ENCODE data around the gene PPP1R18. TPM values are rescaled to one million over a fixed set of nuclear protein-coding genes. Genes with fewer than 3 reads are reported as not detected.

Gene PPP1R18
- total and polyA plus RNA-seq, 2 of the 4 experiments (the other 2 are of a cell fraction): 31.9 to 134 TPM

DNA sequence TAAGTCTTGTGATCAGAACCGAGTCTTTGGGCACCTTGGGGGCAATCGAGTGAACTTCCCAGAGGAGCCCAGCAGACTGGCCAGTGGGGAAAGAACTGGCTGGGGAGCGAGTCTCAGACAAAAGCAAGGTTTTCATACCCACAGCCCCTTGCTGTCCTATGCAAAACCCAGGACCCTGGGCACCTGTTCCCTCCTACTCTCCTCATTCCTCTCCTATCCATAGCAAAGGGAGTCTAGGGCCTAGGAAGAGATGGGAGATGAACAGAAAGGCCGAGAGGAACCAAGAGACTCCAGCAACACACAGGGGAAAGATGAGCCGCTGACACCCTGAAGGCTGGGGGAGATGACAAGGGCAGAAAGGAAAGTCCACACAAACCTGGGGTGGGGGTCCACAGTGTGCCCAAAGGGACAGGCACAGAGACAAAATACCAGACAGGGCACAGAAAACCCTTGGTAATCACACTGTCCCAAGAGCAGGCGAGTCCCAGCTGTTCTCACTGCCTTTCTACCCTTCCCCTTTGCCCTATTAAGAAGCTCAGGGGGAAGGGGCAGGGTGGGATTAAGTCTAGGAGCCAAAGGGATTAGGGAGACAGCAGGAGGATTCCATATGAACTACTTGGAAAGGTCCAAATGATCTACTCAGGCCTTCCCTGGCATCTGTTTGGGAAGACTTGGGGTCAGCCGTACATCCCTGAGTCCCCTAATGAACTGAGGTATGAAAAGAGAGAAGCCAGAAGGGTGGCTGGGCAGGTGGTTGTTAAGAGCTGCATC is 6.5 kb downstream of the PPP1R18 start:
- Histone ChIP-seq H2BK5ac (ENCODE audit: low read depth, low read length, poor library complexity, severe bottlenecking) (peak overlapping the region; percentile 1), H3K56ac (ENCODE audit: extremely low read depth, insufficient read depth, low read length) (no peak overlapping the region), H4K20me1 (ENCODE audit: insufficient read depth, low read length) (peaks cover 86% of the 10 kb centered on the region), H3K9ac (ENCODE audit: low read depth, low read length) (peak overlapping the region; percentile 8), H3K23ac (ENCODE audit: low read depth, low read length) (peak overlapping the region; percentile 81), H3K79me1 (ENCODE audit: low read depth in 1 of 2, low read length in 2 of 2) (peaks cover 13 to 47% of the 10 kb centered on the region in 2 experiments), H3K9me1 (ENCODE audit: insufficient read depth, low read length) (no peaks in the 10 kb centered on the region), H2BK120ac (ENCODE audit: low read depth, low read length) (no peak overlapping the region), H3K4me1 (ENCODE audit: control insufficient read depth, insufficient read depth, low read length) (peaks cover 14% of the 10 kb centered on the region), H4K8ac (ENCODE audit: low read depth in 2 of 2, low read length in 2 of 2) (no peak overlapping the region), H3K14ac (replicated peaks; ENCODE audit: low read depth, low read length) (peak overlapping the region; percentile 76), H2AK9ac (replicated peaks; ENCODE audit: low read depth, low read length, poor library complexity) (peak overlapping the region; percentile 38), H4K91ac (ENCODE audit: insufficient read depth, low read depth, low read length) (no peak overlapping the region), H4K5ac (ENCODE audit: low read depth, low read length) (no peak overlapping the region), H3K36me3 (ENCODE audit: control insufficient read depth, insufficient read depth, low read length) (peaks cover 63% of the 10 kb centered on the region), H3K27me3 (ENCODE audit: control insufficient read depth, insufficient read depth, low read length) (no peaks in the 10 kb centered on the region), H3K9me3 (ENCODE audit: control insufficient read depth, insufficient read depth, low read length) (no peaks in the 10 kb centered on the region), H2AFZ (replicated peaks; ENCODE audit: low read length, poor library complexity) (no peak overlapping the region), H3K27ac (ENCODE audit: insufficient read depth, low read length) (peak overlapping the region; percentile 47), H2BK20ac (ENCODE audit: low read depth, low read length) (no peak overlapping the region), H2BK15ac (ENCODE audit: low read depth, low read length) (no peak overlapping the region), H3K4me2 (ENCODE audit: low read depth, low read length) (peak overlapping the region; percentile 76), H3K18ac (ENCODE audit: low read depth, low read length) (no peak overlapping the region), H3K4me3 (ENCODE audit: insufficient read depth, low read depth, low read length) (no peak overlapping the region), H2AK5ac (ENCODE audit: low read depth, low read length) (no peak overlapping the region; the same call in 1 of the 2 replicates), H3K4ac (ENCODE audit: low read depth, low read length) (peak overlapping the region; percentile 34; the same call in 1 of the 2 replicates)
- no peak for ATAC-seq (ENCODE audit: low read depth)
- ChIA-PET CTCF (interaction anchor here (0.5 to 2.0 kb wide), 6 partner anchors 11 to 142 kb away, joined by 3 to 12 read pairs (median 4); partner anchors contain the start of gene NRM), POLR2A (ENCODE audit: unreplicated experiment) (interaction anchor here (1.6 kb wide), 1 partner anchor 42 kb away, joined by 6 read pairs; no protein-coding TSS in a partner anchor)
- WGBS, 2 experiments (ENCODE audit: extremely low coverage in 2 of 2, insufficient read length in 1 of 2): 50% methylated on average over 2 of the region's 7 CpGs; no CpG with 5 or more reads in 1 of the 2 experiments
- dilution Hi-C loops (cut with HindIII; ENCODE audit: low sequenced_read_pairs, unreplicated experiment): no loop called here
- in situ Hi-C loops (cut with MboI; ENCODE audit: low sequenced_read_pairs): loop anchor here (5.0 kb wide), 2 partner anchors 42 to 197 kb away; partner anchors contain the start of gene TUBB
- no TSS peak for BruUV-seq (replicated peaks)
- no peak for DNase-seq
- intact Hi-C loops (cut with micrococcal nuclease): loop anchor here (1.0 to 5.0 kb wide), 3 partner anchors 42 to 407 kb away; no protein-coding TSS in a partner anchor
- no peak for TF ChIP-seq SMC3 (IDR thresholded peaks at IDR 0.05; ENCODE audit: low read depth, low read length)
- no peak for TF ChIP-seq BHLHE40 (IDR thresholded peaks at IDR 0.05; ENCODE audit: low read depth, low read length)
- no peak for TF ChIP-seq RFX5 (IDR thresholded peaks at IDR 0.05; ENCODE audit: low read depth, low read length)
- no peak for TF ChIP-seq FOS (IDR thresholded peaks at IDR 0.05; ENCODE audit: low read depth, low read length)
- no peak for TF ChIP-seq CEBPB (IDR thresholded peaks at IDR 0.05; ENCODE audit: low read depth, low read length)
- no peak for TF ChIP-seq RCOR1 (IDR thresholded peaks at IDR 0.05; ENCODE audit: insufficient replicate concordance, low read length)
- TF ChIP-seq, protein P1, sequence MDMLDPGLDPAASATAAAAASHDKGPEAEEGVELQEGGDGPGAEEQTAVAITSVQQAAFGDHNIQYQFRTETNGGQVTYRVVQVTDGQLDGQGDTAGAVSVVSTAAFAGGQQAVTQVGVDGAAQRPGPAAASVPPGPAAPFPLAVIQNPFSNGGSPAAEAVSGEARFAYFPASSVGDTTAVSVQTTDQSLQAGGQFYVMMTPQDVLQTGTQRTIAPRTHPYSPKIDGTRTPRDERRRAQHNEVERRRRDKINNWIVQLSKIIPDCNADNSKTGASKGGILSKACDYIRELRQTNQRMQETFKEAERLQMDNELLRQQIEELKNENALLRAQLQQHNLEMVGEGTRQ (IDR thresholded peaks at IDR 0.05; ENCODE audit: low read depth, low read length): no peak
- TF ChIP-seq CHD1 (IDR thresholded peaks at IDR 0.05; ENCODE audit: low read depth, low read length): no peak
- TF ChIP-seq, protein P2, sequence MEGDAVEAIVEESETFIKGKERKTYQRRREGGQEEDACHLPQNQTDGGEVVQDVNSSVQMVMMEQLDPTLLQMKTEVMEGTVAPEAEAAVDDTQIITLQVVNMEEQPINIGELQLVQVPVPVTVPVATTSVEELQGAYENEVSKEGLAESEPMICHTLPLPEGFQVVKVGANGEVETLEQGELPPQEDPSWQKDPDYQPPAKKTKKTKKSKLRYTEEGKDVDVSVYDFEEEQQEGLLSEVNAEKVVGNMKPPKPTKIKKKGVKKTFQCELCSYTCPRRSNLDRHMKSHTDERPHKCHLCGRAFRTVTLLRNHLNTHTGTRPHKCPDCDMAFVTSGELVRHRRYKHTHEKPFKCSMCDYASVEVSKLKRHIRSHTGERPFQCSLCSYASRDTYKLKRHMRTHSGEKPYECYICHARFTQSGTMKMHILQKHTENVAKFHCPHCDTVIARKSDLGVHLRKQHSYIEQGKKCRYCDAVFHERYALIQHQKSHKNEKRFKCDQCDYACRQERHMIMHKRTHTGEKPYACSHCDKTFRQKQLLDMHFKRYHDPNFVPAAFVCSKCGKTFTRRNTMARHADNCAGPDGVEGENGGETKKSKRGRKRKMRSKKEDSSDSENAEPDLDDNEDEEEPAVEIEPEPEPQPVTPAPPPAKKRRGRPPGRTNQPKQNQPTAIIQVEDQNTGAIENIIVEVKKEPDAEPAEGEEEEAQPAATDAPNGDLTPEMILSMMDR (conservative IDR thresholded peaks at IDR 0.05; ENCODE audit: low read depth, low read length): no peak
- no peak for TF ChIP-seq RAD21 (IDR thresholded peaks at IDR 0.05; ENCODE audit: low read length)
- TF ChIP-seq NFE2L2 (IDR thresholded peaks at IDR 0.05; ENCODE audit: low read depth, low read length): no peak
- no peak for TF ChIP-seq MAZ (IDR thresholded peaks at IDR 0.05; ENCODE audit: borderline replicate concordance, low read depth, low read length)
- TF ChIP-seq MXI1 (IDR thresholded peaks at IDR 0.05; ENCODE audit: borderline replicate concordance, low read depth, low read length): no peak
- TF ChIP-seq POLR2A (IDR thresholded peaks at IDR 0.05; ENCODE audit: low read depth, low read length): no peak
- no peak for TF ChIP-seq MAFK (IDR thresholded peaks at IDR 0.05; ENCODE audit: low read depth, low read length)

All from IMR-90 (cell line).